Kidney (tissue), 14 donors: ENCODE results near the gene CPEB3. TPM values are rescaled to one million over a fixed set of nuclear protein-coding genes. Genes with fewer than 3 reads are reported as not detected.

ENCODE experiments used
- DNase-seq, 5 donors: peaks; one replicate each; pipeline ENCODE4 v3.0.0-alpha.2; 2013 to 2020
- FAIRE-seq: peaks from 2 replicates; lab custom pipeline; 2012; peaks lifted over from hg19 to GRCh38; lab: Jason Lieb, UNC
- H3K27ac ChIP-seq, 2 donors: one replicate each; pipeline ENCODE4 v1.7.0; 2013; ENCODE audit warnings: low read depth in 2 of 2, low read length in 2 of 2, inconsistent platforms in 1 of 2
- H3K27me3 ChIP-seq: one replicate; pipeline ENCODE4 v1.7.1; 2013; ENCODE audit warnings: low read length, inconsistent platforms; ENCODE audit not compliant: control insufficient read depth, insufficient read depth
- H3K36me3 ChIP-seq, 3 donors: one replicate each; pipeline versions ENCODE4 v1.7.0 to v1.7.1; 2013; ENCODE audit warnings: low read length in 3 of 3, control low read depth in 1 of 3, inconsistent platforms in 1 of 3; ENCODE audit not compliant: insufficient read depth in 3 of 3, control insufficient read depth in 2 of 3
- H3K4me1 ChIP-seq, 3 donors: one replicate each; pipeline versions ENCODE4 v1.7.0 to v1.7.1; 2013; ENCODE audit warnings: low read length in 3 of 3, inconsistent platforms in 1 of 3, low read depth in 1 of 3; ENCODE audit not compliant: control insufficient read depth in 2 of 3, insufficient read depth in 2 of 3
- H3K4me3 ChIP-seq, 3 donors: one replicate each; pipeline versions ENCODE4 v1.7.0 to v1.8.1; 2013; ENCODE audit warnings: low read length in 3 of 3, control low read depth in 1 of 3, inconsistent platforms in 1 of 3
- H3K9ac ChIP-seq, 3 donors: one replicate each; pipeline versions ENCODE4 v1.7.0 to v1.7.1; 2013; ENCODE audit warnings: low read length in 3 of 3, control low read depth in 1 of 3, inconsistent platforms in 1 of 3
- H3K9me3 ChIP-seq, 3 donors: one replicate each; pipeline versions ENCODE4 v1.7.0 to v1.7.1; 2013; ENCODE audit warnings: low read length in 3 of 3, control low read depth in 1 of 3, inconsistent platforms in 1 of 3; ENCODE audit not compliant: control insufficient read depth in 2 of 3, insufficient read depth in 1 of 3
- intact Hi-C: fragments of 100-400 bp; cut with DNase I; formaldehyde crosslinking; loops from one replicate; pipeline ENCODE4 v1.11.1; 2022
- polyA plus RNA-seq: library from polyadenylated mRNA; stranded (reverse); fragments of 350-450 nt; fragmentation: Illumina TruSeq; extraction: RNeasy Lipid Tissue Mini Kit (QIAGEN cat#74804); gene quantifications from one replicate; pipeline ENCODE4 v1.2.3, GENCODE V29; 2014; ENCODE audit warnings: low read depth, low replicate concordance; ENCODE audit not compliant: insufficient read depth
- total RNA-seq: library from RNA; stranded (reverse); fragmentation: NEBNext Ultra II Directional; extraction: Animal tissue kit (Norgen Biotek cat#: 25700); gene quantifications from one replicate; pipeline ENCODE4 v1.2.1, GENCODE V29; 2021
- TF ChIP-seq, protein P1 (sequence below): IDR thresholded peaks from 3 replicates; pipeline ENCODE4 v1.5.1; 2012; ENCODE audit warnings: mild to moderate bottlenecking, moderate library complexity, borderline replicate concordance; ENCODE audit not compliant: insufficient read depth; ENCODE audit errors: extremely low read depth
- donor health status: control.
- donor health status: control.
- donor health status: control.
- donor health status: control.
- donor health status: control.
- donor health status: DM: yes; HTN: yes; CAD: no.
- donor health status: Normal renal cell carcinoma (clear cell type).

Gene CPEB3
- total and polyA plus RNA-seq, 2 donors from 2014 or later = 2.3 to 7.4 TPM

DNA sequence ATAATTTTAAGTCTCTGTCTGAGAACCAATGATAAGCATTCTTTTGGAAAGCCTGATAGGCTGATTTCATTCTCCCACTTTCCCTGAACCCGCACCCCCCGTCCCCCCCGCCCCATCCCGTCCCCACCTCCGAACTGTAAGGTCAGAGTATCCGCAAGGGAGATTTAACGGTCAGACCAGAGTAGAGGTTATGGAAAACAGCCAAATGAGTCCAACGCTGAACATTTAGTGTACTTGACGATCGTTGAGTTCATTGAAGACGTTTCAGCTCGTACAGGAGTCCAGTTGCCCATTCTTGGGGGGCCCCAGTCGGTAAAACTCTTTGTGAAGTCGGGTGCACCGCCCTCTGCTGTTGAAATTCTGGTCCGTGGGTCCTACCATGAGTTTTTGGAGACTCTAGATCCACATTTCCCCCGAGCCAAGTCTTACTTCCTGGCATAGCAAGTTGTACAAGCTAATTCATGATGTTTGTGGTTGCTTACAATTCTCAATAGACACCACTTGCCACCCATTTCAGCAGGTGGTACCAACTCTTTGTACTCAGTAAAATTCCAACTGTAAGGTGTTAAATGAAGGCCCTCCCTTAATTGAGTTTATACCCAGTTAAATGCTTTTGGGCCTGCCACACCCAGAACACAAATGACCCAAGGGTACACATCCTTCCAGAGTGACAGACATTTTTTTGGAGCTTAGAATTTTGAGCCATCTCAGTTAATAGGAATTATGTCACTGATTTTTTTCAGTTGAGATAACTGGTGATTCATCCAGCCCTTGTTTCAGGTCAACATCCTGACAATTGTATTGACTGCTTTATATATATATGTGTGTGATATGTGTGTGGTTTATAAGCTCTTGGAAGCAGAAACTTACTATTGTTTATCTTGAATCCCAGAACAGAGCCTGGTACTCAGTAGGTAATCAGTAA is 1.3 kb upstream of the CPEB3 start:
- TF ChIP-seq, protein P1, sequence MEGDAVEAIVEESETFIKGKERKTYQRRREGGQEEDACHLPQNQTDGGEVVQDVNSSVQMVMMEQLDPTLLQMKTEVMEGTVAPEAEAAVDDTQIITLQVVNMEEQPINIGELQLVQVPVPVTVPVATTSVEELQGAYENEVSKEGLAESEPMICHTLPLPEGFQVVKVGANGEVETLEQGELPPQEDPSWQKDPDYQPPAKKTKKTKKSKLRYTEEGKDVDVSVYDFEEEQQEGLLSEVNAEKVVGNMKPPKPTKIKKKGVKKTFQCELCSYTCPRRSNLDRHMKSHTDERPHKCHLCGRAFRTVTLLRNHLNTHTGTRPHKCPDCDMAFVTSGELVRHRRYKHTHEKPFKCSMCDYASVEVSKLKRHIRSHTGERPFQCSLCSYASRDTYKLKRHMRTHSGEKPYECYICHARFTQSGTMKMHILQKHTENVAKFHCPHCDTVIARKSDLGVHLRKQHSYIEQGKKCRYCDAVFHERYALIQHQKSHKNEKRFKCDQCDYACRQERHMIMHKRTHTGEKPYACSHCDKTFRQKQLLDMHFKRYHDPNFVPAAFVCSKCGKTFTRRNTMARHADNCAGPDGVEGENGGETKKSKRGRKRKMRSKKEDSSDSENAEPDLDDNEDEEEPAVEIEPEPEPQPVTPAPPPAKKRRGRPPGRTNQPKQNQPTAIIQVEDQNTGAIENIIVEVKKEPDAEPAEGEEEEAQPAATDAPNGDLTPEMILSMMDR = peak; percentile 31
- FAIRE-seq (no peak), DNase-seq (peak in 4 of 5 donors; percentile 53 to 77 (median 66))
- Histone ChIP-seq H3K4me1 (peaks cover 0 to 3% (median 0%) of the 10 kb centered on the region in 3 donors), H3K4me3 (peak overlapping the region; percentile 82 to 84 (median 82)), H3K27ac (peak overlapping the region; percentile 89 to 96), H3K36me3 (no peaks in the 10 kb centered on the region), H3K9me3 (no peaks in the 10 kb centered on the region), H3K9ac (peak overlapping the region; percentile 68 to 96 (median 84)), H3K27me3 (no peaks in the 10 kb centered on the region)
- intact Hi-C loops = loop anchor here (10.0 kb wide), 1 partner anchor 207 kb away; no protein-coding TSS in a partner anchor

DNA sequence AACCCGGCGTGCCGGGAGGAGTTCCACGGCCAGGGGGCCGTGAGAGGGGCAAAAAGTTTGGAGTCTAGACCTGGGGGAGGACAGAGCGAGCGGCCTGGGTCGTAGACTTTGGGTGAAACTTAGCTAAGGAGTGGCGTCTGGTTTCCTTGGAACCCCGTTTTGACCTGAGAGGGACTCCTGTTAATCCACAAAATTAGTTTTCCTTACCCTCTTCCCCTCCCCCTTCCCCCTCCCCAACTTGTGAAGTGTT is 663 bp upstream of the CPEB3 start:
- H3K27ac ChIP-seq = peak overlapping the region; percentile 89 to 96
- H3K9me3 ChIP-seq = no peaks in the 10 kb centered on the region
- no peaks in the 10 kb centered on the region for H3K27me3 ChIP-seq
- FAIRE-seq = no peak
- H3K4me3 ChIP-seq = peak overlapping the region; percentile 82 to 84 (median 82)
- H3K36me3 ChIP-seq = no peaks in the 10 kb centered on the region
- TF ChIP-seq, protein P1 = no peak
- H3K4me1 ChIP-seq = peaks cover 0 to 3% (median 0%) of the 10 kb centered on the region in 3 donors
- peak overlapping the region; percentile 68 to 96 (median 84) for H3K9ac ChIP-seq
- peak in 1 of 5 donors; percentile 53 for DNase-seq
- intact Hi-C loops = loop anchor here (10.0 kb wide), 1 partner anchor 207 kb away; no protein-coding TSS in a partner anchor

DNA sequence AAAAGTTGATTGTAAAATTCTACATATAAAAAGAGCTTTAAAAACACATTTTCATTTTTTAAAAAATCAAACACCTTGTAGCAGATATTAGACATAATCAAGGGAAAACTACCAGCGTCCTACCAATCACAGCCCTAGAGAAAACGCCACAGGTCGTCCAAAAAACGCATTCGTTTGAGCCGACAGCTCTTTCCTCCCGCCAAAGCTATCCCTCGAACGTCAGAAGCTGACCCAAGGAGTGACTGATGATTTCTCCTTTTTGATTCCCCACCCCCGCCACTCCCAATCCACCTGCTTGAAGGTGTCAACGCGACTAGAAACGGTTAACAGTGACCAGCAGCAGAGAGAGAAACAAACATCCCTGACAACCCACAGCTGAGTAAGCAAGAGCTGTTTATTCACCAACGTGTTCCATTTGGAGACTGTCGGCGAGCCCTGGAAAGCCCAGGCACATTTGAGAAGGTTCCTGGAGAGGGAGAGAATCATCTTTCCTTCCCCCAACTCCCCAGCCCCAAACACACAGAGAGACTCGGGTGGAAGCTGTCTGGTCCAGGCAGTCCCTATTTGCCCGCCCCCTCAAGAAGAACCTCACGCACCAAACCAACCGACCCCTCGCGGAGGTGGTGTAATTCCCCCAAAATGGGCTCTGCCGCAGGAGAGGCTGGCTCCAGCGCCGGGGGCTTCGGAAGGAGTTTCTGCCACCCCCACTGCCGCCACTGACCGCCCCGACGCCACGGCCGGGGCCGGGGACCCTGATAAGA is 622 bp downstream of the CPEB3 start:
- peak in 3 of 5 donors; percentile 44 to 81 (median 68) for DNase-seq
- Histone ChIP-seq H3K4me1 (peaks cover 0 to 3% (median 0%) of the 10 kb centered on the region in 3 donors), H3K27ac (peak overlapping the region; percentile 89 to 96), H3K4me3 (peak overlapping the region; percentile 82 to 89 (median 83)), H3K9ac (peak overlapping the region; percentile 63 to 90 (median 74)), H3K36me3 (no peaks in the 10 kb centered on the region), H3K27me3 (no peaks in the 10 kb centered on the region), H3K9me3 (no peaks in the 10 kb centered on the region)
- FAIRE-seq = no peak
- TF ChIP-seq, protein P1 = no peak
- intact Hi-C loops = loop anchor here (10.0 kb wide), 1 partner anchor 205 kb away; no protein-coding TSS in a partner anchor
